Right atrium auricular region (tissue), 2 donors: ENCODE data around the gene NDEL1. TPM values are rescaled to one million over a fixed set of nuclear protein-coding genes. Genes with fewer than 3 reads are reported as not detected.

Source experiments
- DNase-seq: peaks from one replicate; pipeline ENCODE4 v3.0.0-alpha.2; 2019; ENCODE audit warnings: low spot score
- H3K27ac ChIP-seq, 2 donors: fragments of 200-600 bp; sonication (generic); 1 replicate in 1 of 2; 2 replicates in 1 of 2; pipeline ENCODE4 v1.5.1; 2016 to 2019
- H3K27me3 ChIP-seq, 2 donors: fragments of 200-600 bp; sonication (generic); one replicate each; pipeline versions ENCODE4 v1.5.1 to v1.6.0; 2017 to 2019
- H3K36me3 ChIP-seq: fragments of 200-600 bp; sonication (generic); one replicate; pipeline ENCODE4 v1.5.1; 2016
- H3K4me1 ChIP-seq, 2 donors: fragments of 200-600 bp; sonication (generic); one replicate each; pipeline versions ENCODE4 v1.5.1 to v1.6.0; 2017 to 2019
- H3K4me3 ChIP-seq, 2 donors: fragments of 200-600 bp; sonication (generic); 1 replicate in 1 of 2; 2 replicates in 1 of 2; pipeline ENCODE4 v1.5.1; 2017 to 2019; ENCODE audit warnings: mild to moderate bottlenecking in 1 of 2, moderate library complexity in 1 of 2
- H3K9me3 ChIP-seq, 2 donors: fragments of 200-600 bp; sonication (generic); one replicate each; pipeline ENCODE4 v1.5.1; 2019
- total RNA-seq, 2 donors: library from RNA; depleted of rRNA; stranded (reverse); fragments of >200 nt; gene quantifications; one replicate each; pipeline ENCODE4 v1.1.0, GENCODE V29; 2016
- TF ChIP-seq, protein P1 (sequence below), 2 donors: fragments of 200-600 bp; sonication (generic); IDR thresholded peaks; one replicate each; pipeline ENCODE4 v1.5.1; 2019; ENCODE audit warnings: antibody characterized with exemption in 2 of 2

The NDEL1 gene
- total RNA-seq, 2 donors from 2014 or later: 34.9 to 38.7 TPM

- TF ChIP-seq, protein P1, sequence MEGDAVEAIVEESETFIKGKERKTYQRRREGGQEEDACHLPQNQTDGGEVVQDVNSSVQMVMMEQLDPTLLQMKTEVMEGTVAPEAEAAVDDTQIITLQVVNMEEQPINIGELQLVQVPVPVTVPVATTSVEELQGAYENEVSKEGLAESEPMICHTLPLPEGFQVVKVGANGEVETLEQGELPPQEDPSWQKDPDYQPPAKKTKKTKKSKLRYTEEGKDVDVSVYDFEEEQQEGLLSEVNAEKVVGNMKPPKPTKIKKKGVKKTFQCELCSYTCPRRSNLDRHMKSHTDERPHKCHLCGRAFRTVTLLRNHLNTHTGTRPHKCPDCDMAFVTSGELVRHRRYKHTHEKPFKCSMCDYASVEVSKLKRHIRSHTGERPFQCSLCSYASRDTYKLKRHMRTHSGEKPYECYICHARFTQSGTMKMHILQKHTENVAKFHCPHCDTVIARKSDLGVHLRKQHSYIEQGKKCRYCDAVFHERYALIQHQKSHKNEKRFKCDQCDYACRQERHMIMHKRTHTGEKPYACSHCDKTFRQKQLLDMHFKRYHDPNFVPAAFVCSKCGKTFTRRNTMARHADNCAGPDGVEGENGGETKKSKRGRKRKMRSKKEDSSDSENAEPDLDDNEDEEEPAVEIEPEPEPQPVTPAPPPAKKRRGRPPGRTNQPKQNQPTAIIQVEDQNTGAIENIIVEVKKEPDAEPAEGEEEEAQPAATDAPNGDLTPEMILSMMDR (IDR thresholded peaks at IDR 0.05): no peak
- Histone ChIP-seq H3K9me3 (no peaks in the 10 kb centered on the region), H3K4me3 (peak overlapping the region in 1 of 2 donors; percentile 1), H3K27ac (peak overlapping the region; percentile 40 to 45), H3K27me3 (no peaks in the 10 kb centered on the region), H3K4me1 (peaks cover 0 to 32% of the 10 kb centered on the region in 2 donors), H3K36me3 (peaks cover 57% of the 10 kb centered on the region)
- DNase-seq: no peak
Observed at GRCh38 chr17:8470447-8471047, 34.9 kb downstream of the NDEL1 start.

DNA sequence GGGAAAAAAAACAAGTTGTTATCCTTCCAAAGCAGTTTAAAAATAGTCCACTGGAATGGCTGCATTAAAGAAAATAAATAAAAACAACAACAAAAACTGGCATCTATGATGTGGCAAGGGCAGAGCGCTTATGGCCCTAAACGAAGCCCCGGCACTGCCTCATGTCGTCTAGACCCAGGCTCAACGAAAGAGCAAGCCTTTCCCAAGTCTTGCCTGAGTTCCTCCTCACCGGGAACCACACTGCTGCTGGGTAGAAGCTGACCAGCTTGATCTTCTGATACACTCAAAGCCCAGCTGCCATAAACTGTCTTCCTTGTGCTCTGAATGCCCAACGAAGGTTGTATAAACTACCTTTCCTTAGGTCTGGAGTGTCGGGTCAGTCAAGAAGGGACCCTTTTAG, 37.0 kb downstream of the NDEL1 start:
- Histone ChIP-seq H3K27ac (peak overlapping the region in 1 of 2 donors; percentile 3), H3K9me3 (no peaks in the 10 kb centered on the region), H3K4me3 (no peak overlapping the region), H3K27me3 (no peaks in the 10 kb centered on the region), H3K4me1 (peaks cover 0 to 24% of the 10 kb centered on the region in 2 donors), H3K36me3 (peaks cover 64% of the 10 kb centered on the region)
- DNase-seq: no peak
- TF ChIP-seq, protein P1 (IDR thresholded peaks at IDR 0.05): no peak

- Histone ChIP-seq H3K27me3 (no peaks in the 10 kb centered on the region), H3K4me3 (no peak overlapping the region), H3K4me1 (peaks cover 0 to 24% of the 10 kb centered on the region in 2 donors), H3K36me3 (peaks cover 64% of the 10 kb centered on the region), H3K27ac (peak overlapping the region in 1 of 2 donors; percentile 21), H3K9me3 (no peaks in the 10 kb centered on the region)
- no peak for DNase-seq
- TF ChIP-seq, protein P1 (IDR thresholded peaks at IDR 0.05): no peak
Observed at GRCh38 chr17:8473451-8474192, 37.9 kb downstream of the NDEL1 start.

DNA sequence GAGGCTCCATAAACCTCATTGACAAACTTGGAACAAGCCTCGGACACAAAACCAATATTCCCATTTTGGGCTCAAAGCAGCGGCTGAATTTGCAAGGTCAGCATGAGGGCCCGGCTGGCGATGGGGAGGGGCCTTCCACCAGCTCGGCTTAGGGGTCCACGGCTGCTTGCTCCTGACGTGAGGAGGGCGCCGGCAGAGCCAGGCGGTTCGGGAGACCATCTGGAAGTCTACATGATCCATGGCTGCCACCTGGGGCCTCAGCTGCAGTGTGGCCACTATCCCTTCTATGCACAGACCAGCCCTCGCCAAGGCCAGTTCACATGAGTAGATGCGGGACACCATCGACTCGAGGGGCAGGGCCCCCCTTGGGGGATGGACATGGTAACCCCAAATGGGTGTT, 39.1 kb downstream of the NDEL1 start:
- H3K9me3 ChIP-seq: no peaks in the 10 kb centered on the region
- H3K4me3 ChIP-seq: no peak overlapping the region
- peaks cover 71% of the 10 kb centered on the region for H3K36me3 ChIP-seq
- no peak overlapping the region for H3K27ac ChIP-seq
- DNase-seq: no peak
- H3K27me3 ChIP-seq: no peaks in the 10 kb centered on the region
- TF ChIP-seq, protein P1 (IDR thresholded peaks at IDR 0.05): no peak
- peaks cover 0 to 23% of the 10 kb centered on the region in 2 donors for H3K4me1 ChIP-seq

- TF ChIP-seq, protein P1 (IDR thresholded peaks at IDR 0.05): no peak
- no peaks in the 10 kb centered on the region for H3K9me3 ChIP-seq
- peaks cover 0 to 23% of the 10 kb centered on the region in 2 donors for H3K4me1 ChIP-seq
- H3K27me3 ChIP-seq: no peaks in the 10 kb centered on the region
- no peak overlapping the region for H3K27ac ChIP-seq
- peaks cover 75% of the 10 kb centered on the region for H3K36me3 ChIP-seq
- DNase-seq: no peak
- H3K4me3 ChIP-seq: no peak overlapping the region
Observed at GRCh38 chr17:8475227-8475626, 39.5 kb downstream of the NDEL1 start.
